GM23248 (cell line): ENCODE data around the gene HERC4.

Experiments used
- EZH2 ChIP-seq: fragments of 200-600 bp; sonication (generic); IDR thresholded peaks from 2 replicates; pipeline ENCODE4 v1.6.1; 2018; ENCODE audit warnings: antibody characterized with exemption, mild to moderate bottlenecking; ENCODE audit not compliant: insufficient read depth, poor library complexity, severe bottlenecking
- EZH2phosphoT487 ChIP-seq: fragments of 200-600 bp; sonication (generic); IDR thresholded peaks from 2 replicates; pipeline ENCODE4 v1.6.1; 2018; ENCODE audit warnings: antibody characterized with exemption, moderate library complexity, mild to moderate bottlenecking, low read depth; ENCODE audit not compliant: insufficient read depth

- TF ChIP-seq EZH2phosphoT487 (no peak), EZH2 (no peak)
Measured at GRCh38 chr10:68105820-68106219, 30.7 kb upstream of the HERC4 start.
